ENCODE measurements around the gene PSORS1C2.

The PSORS1C2 gene

GRCh38 chr6:31135710-31136109 is 3.2 kb downstream of the PSORS1C2 start:
- DNase-seq, result no peak

- DNase-seq, result no peak
Observed at GRCh38 chr6:31132806-31133205, 6.1 kb downstream of the PSORS1C2 start.

GRCh38 chr6:31131595-31131994 is 7.3 kb downstream of the PSORS1C2 start:
- DNase-seq, result no peak

GRCh38 chr6:31130751-31131150 is 8.1 kb downstream of the PSORS1C2 start:
- DNase-seq, result no peak

- no peak for DNase-seq
Observed at GRCh38 chr6:31129130-31129529, 9.7 kb downstream of the PSORS1C2 start.

- DNase-seq, result peak; percentile 42 to 64 (median 54)
Observed at GRCh38 chr6:31128093-31128676, 10.7 kb downstream of the PSORS1C2 start.

- DNase-seq, result no peak
Observed at GRCh38 chr6:31126396-31127175, 12.3 kb downstream of the PSORS1C2 start.

- no peak for DNase-seq
Observed at GRCh38 chr6:31125586-31126363, 13.1 kb downstream of the PSORS1C2 start.

- DNase-seq, result no peak
Observed at GRCh38 chr6:31125162-31125561, 13.7 kb downstream of the PSORS1C2 start.

GRCh38 chr6:31122791-31123706 is 15.8 kb downstream of the PSORS1C2 start:
- DNase-seq, result no peak

- no peak for DNase-seq
Observed at GRCh38 chr6:31121131-31121790, 17.6 kb downstream of the PSORS1C2 start.

GRCh38 chr6:31120151-31120915 is 18.5 kb downstream of the PSORS1C2 start, which contains the start of gene CDSN:
Gene CDSN (minus strand): TSS chr6:31120446. CDS start chr6:31120419, 27 bp downstream.
- no peak for DNase-seq

- no peak for DNase-seq
Observed at GRCh38 chr6:31118178-31118577, 20.7 kb downstream of the PSORS1C2 start.

- no peak for DNase-seq
Observed at GRCh38 chr6:31116661-31117385, 22.0 kb downstream of the PSORS1C2 start.

- DNase-seq, result no peak
Observed at GRCh38 chr6:31115941-31116560, 22.8 kb downstream of the PSORS1C2 start.

GRCh38 chr6:31114970-31115849 is 23.7 kb downstream of the PSORS1C2 start:
- DNase-seq, result no peak

GRCh38 chr6:31114541-31114878 is 24.4 kb downstream of the PSORS1C2 start, which contains the start of gene PSORS1C1:
Gene PSORS1C1 (plus strand): TSS chr6:31114800. CDS start chr6:31129633, 14,833 bp downstream.
- no peak for DNase-seq

GRCh38 chr6:31113861-31114540 is 24.9 kb downstream of the PSORS1C2 start:
- no peak for DNase-seq
